ENCODE results near the gene CYSLTR2.
A peak's percentile ranks its signal among the peaks of the same experiment; 100 is the strongest.

The CYSLTR2 gene

GRCh38 chr13:48634636-48635035 is 19.1 kb upstream of the CYSLTR2 start:
- TF ChIP-seq, protein P1, sequence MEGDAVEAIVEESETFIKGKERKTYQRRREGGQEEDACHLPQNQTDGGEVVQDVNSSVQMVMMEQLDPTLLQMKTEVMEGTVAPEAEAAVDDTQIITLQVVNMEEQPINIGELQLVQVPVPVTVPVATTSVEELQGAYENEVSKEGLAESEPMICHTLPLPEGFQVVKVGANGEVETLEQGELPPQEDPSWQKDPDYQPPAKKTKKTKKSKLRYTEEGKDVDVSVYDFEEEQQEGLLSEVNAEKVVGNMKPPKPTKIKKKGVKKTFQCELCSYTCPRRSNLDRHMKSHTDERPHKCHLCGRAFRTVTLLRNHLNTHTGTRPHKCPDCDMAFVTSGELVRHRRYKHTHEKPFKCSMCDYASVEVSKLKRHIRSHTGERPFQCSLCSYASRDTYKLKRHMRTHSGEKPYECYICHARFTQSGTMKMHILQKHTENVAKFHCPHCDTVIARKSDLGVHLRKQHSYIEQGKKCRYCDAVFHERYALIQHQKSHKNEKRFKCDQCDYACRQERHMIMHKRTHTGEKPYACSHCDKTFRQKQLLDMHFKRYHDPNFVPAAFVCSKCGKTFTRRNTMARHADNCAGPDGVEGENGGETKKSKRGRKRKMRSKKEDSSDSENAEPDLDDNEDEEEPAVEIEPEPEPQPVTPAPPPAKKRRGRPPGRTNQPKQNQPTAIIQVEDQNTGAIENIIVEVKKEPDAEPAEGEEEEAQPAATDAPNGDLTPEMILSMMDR (conservative IDR thresholded peaks at IDR 0.05; ENCODE audit: low read depth, low read length) = no peak
- DNase-seq (ENCODE audit: low read depth) = no peak

DNA sequence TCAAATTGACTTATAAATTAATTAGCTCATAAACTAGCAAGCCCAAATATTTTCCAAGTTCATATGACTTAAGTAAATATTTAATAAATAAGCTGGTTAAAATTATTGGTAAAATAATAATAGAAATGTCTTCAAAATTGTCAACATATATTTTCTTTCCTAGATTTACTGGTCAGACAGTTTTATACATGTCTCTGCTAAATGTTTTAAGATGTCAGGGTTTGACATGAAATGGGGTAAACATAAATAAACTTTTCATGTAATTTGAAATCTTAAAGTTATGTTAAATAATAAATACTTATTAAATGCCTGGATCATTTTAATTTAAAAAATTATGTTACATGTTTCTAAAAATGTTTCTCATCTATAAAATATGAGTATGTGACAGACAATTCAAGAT is 18.3 kb upstream of the CYSLTR2 start:
- no peak for DNase-seq (ENCODE audit: low read depth)
- H3K4me3 ChIP-seq (ENCODE audit: low read depth, low read length) = no peak overlapping the region
- TF ChIP-seq, protein P1 (conservative IDR thresholded peaks at IDR 0.05; ENCODE audit: low read depth, low read length) = no peak

More at GRCh38 chr13:48634636-48635035, 19.1 kb upstream of the CYSLTR2 start:
- H3K4me3 ChIP-seq (ENCODE audit: low read depth, low read length) = no peak overlapping the region

GRCh38 chr13:48636550-48636949 is 17.2 kb upstream of the CYSLTR2 start:
- TF ChIP-seq, protein P1 (conservative IDR thresholded peaks at IDR 0.05; ENCODE audit: low read depth, low read length) = no peak
- no peak overlapping the region for H3K4me3 ChIP-seq (ENCODE audit: low read depth, low read length)
- DNase-seq (ENCODE audit: low read depth) = peak; percentile 98

DNA sequence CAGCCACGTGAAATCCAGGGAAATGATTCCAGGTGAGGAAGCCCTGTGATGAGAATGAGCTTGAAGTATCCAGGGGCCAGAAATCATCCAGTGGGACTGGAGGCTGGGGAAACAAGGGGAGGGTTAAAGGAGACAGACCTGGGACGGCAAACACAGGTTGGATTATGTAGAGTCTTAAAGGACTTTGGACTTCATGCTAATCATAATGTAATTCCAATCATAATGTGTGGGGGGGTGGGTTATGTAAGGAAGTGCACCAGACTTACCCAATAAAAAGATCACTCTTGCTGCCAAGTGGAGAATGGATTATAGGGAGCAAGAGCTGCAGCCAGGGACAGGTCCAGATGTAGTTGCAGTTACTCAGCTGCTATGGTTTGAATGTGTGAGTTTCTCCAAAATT is 16.1 kb upstream of the CYSLTR2 start:
- H3K4me3 ChIP-seq (ENCODE audit: low read depth, low read length) = no peak overlapping the region
- TF ChIP-seq, protein P1 (conservative IDR thresholded peaks at IDR 0.05; ENCODE audit: low read depth, low read length) = no peak
- no peak for DNase-seq (ENCODE audit: low read depth)

GRCh38 chr13:48640767-48641166 is 13.0 kb upstream of the CYSLTR2 start:
- no peak overlapping the region for H3K4me3 ChIP-seq (ENCODE audit: low read depth, low read length)
- DNase-seq (ENCODE audit: low read depth) = no peak
- TF ChIP-seq, protein P1 (conservative IDR thresholded peaks at IDR 0.05; ENCODE audit: low read depth, low read length) = no peak

DNA sequence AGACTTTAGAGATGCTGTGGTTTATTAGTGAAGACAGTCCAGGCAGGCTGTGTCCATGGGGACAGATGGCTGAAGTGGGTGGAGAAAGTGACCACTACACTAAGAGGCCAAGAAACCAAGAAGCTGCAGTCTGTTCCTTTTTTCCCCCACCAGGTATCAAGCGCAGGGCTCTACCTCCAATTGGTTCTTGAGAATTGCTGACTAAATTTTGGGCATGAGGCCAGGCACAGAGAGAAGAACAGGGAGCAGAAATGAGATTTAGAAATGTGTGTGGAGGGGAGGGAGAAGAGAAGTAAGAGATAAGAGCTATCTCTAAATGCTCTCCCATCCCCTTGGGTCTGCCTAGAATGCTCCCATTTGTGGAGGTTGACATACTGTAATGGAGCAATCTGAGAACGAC is 12.3 kb upstream of the CYSLTR2 start:
- TF ChIP-seq, protein P1 (conservative IDR thresholded peaks at IDR 0.05; ENCODE audit: low read depth, low read length) = no peak
- H3K4me3 ChIP-seq (ENCODE audit: low read depth, low read length) = no peak overlapping the region
- no peak for DNase-seq (ENCODE audit: low read depth)

- no peak for DNase-seq (ENCODE audit: low read depth)
- H3K4me3 ChIP-seq (ENCODE audit: low read depth, low read length) = no peak overlapping the region
- TF ChIP-seq, protein P1 (conservative IDR thresholded peaks at IDR 0.05; ENCODE audit: low read depth, low read length) = no peak
Measured at GRCh38 chr13:48642061-48642460, 11.7 kb upstream of the CYSLTR2 start.
